WTC11 (cell line): ENCODE data around the gene SLAMF7. TPM values are rescaled to one million over a fixed set of nuclear protein-coding genes. Genes with fewer than 3 reads are reported as not detected.
A peak's percentile ranks its signal among the peaks of the same experiment; 100 is the strongest.

ENCODE experiments used
- ATAC-seq: fragments of 200-7000 bp; cut with Tn5 transposase; 2 replicates; pipeline ENCODE4 v1.10.0; 2021; ENCODE audit warnings: mild to moderate bottlenecking, moderate library complexity
- CTCF ChIA-PET: fragments of 300-600 bp; sonication (Branson Sonifier 250); formaldehyde crosslinking; loops from one replicate; lab custom pipeline; 2021; ENCODE audit warnings: antibody characterized with exemption; lab: Charles Lee
- POLR2A ChIA-PET: fragments of 350-600 bp; sonication (Branson Sonifier 250); formaldehyde crosslinking; loops from one replicate; lab custom pipeline; 2021; ENCODE audit warnings: antibody characterized with exemption; lab: Charles Lee
- DNase-seq: peaks from one replicate; pipeline ENCODE4 v3.0.0; 2021; ENCODE audit warnings: low spot score
- H3K27ac Mint-ChIP-seq: 2 replicates; pipeline ENCODE4 v1.8.0; 2021; ENCODE audit warnings: mixed read lengths
- H3K27me3 Mint-ChIP-seq: 2 replicates; pipeline ENCODE4 v1.8.0; 2021; ENCODE audit warnings: low read depth, mild to moderate bottlenecking, moderate library complexity, mixed read lengths
- H3K36me3 Mint-ChIP-seq: 2 replicates; pipeline ENCODE4 v1.8.0; 2021; ENCODE audit warnings: mixed read lengths
- H3K4me1 Mint-ChIP-seq: 2 replicates; pipeline ENCODE4 v1.8.0; 2022; ENCODE audit warnings: mixed read lengths
- H3K4me3 Mint-ChIP-seq: 2 replicates; pipeline ENCODE4 v1.8.0; 2021; ENCODE audit warnings: mild to moderate bottlenecking, moderate library complexity, mixed read lengths
- H3K9me3 Mint-ChIP-seq: 2 replicates; pipeline ENCODE4 v1.8.0; 2021; ENCODE audit warnings: mixed read lengths
- ATF6 ChIP-seq: sonication (generic); formaldehyde crosslinking; IDR thresholded peaks from 2 replicates; pipeline ENCODE4 v1.8.1; 2023; ENCODE audit warnings: mild to moderate bottlenecking, missing genetic modification reagents
- GRHL2 ChIP-seq: fragments of 250-450 bp; sonication (Bioruptor Pico); IDR thresholded peaks from 2 replicates; pipeline ENCODE4 v1.8.0; 2022; ENCODE audit warnings: mild to moderate bottlenecking, moderate library complexity; ENCODE audit not compliant: insufficient replicate concordance, severe bottlenecking
- NFE2L1 ChIP-seq: sonication (generic); formaldehyde crosslinking; IDR thresholded peaks from 2 replicates; pipeline ENCODE4 v1.8.1; 2023; ENCODE audit warnings: missing genetic modification reagents
- NR2C2 ChIP-seq: sonication (generic); formaldehyde crosslinking; IDR thresholded peaks from 2 replicates; pipeline ENCODE4 v1.8.0; 2022; ENCODE audit warnings: mild to moderate bottlenecking, missing genetic modification reagents
- NR3C1 ChIP-seq: sonication (generic); formaldehyde crosslinking; conservative IDR thresholded peaks from 2 replicates; pipeline ENCODE4 v1.8.1; 2023; ENCODE audit warnings: low read depth, mild to moderate bottlenecking, missing genetic modification reagents
- PREB ChIP-seq: sonication (generic); formaldehyde crosslinking; IDR thresholded peaks from 2 replicates; pipeline ENCODE4 v1.8.1; 2022; ENCODE audit warnings: mild to moderate bottlenecking, missing genetic modification reagents, moderate library complexity, borderline replicate concordance
- TCF7 ChIP-seq: sonication (generic); formaldehyde crosslinking; IDR thresholded peaks from 2 replicates; pipeline ENCODE4 v1.8.0; 2022; ENCODE audit warnings: mild to moderate bottlenecking, low read depth, missing genetic modification reagents, moderate library complexity
- TP53 ChIP-seq: sonication (generic); formaldehyde crosslinking; IDR thresholded peaks from 2 replicates; pipeline ENCODE4 v1.8.1; 2023; ENCODE audit warnings: mild to moderate bottlenecking, missing genetic modification reagents
- total RNA-seq: library from RNA; stranded (reverse); gene quantifications from 3 replicates; pipeline ENCODE4 v1.2.3, GENCODE V29; 2021
- TF ChIP-seq, protein P1 (sequence below): fragments of 200-600 bp; IDR thresholded peaks from 2 replicates; pipeline ENCODE4 v1.8.0; 2022; ENCODE audit warnings: antibody characterized with exemption
- TF ChIP-seq, protein P2 (sequence below): sonication (generic); formaldehyde crosslinking; IDR thresholded peaks from 2 replicates; pipeline ENCODE4 v1.8.1; 2023; ENCODE audit warnings: mild to moderate bottlenecking, missing genetic modification reagents, moderate library complexity
- TF ChIP-seq, protein P3 (sequence below): sonication (generic); formaldehyde crosslinking; IDR thresholded peaks from 2 replicates; pipeline ENCODE4 v1.8.0; 2022; ENCODE audit warnings: mild to moderate bottlenecking, missing genetic modification reagents
- TF ChIP-seq, protein P4 (sequence below): sonication (generic); formaldehyde crosslinking; IDR thresholded peaks from 2 replicates; pipeline ENCODE4 v1.8.1; 2022; ENCODE audit warnings: missing genetic modification reagents, borderline replicate concordance
- TF ChIP-seq, protein P5 (sequence below): fragments of 250-450 bp; sonication (Bioruptor Pico); IDR thresholded peaks from 2 replicates; pipeline ENCODE4 v1.9.0; 2021; ENCODE audit warnings: mild to moderate bottlenecking
- TF ChIP-seq, protein P6 (sequence below): fragments of 250-450 bp; sonication (Bioruptor Pico); IDR thresholded peaks from 2 replicates; pipeline ENCODE4 v1.9.0; 2021; ENCODE audit warnings: moderate library complexity, mild to moderate bottlenecking, inconsistent platforms, borderline replicate concordance

The SLAMF7 gene
- total RNA-seq, 1 experiment from 2014 or later, result 0.15 TPM

GRCh38 chr1:160745551-160745950 lies 6.5 kb downstream of the SLAMF7 start (continued):
- TF ChIP-seq, protein P1, sequence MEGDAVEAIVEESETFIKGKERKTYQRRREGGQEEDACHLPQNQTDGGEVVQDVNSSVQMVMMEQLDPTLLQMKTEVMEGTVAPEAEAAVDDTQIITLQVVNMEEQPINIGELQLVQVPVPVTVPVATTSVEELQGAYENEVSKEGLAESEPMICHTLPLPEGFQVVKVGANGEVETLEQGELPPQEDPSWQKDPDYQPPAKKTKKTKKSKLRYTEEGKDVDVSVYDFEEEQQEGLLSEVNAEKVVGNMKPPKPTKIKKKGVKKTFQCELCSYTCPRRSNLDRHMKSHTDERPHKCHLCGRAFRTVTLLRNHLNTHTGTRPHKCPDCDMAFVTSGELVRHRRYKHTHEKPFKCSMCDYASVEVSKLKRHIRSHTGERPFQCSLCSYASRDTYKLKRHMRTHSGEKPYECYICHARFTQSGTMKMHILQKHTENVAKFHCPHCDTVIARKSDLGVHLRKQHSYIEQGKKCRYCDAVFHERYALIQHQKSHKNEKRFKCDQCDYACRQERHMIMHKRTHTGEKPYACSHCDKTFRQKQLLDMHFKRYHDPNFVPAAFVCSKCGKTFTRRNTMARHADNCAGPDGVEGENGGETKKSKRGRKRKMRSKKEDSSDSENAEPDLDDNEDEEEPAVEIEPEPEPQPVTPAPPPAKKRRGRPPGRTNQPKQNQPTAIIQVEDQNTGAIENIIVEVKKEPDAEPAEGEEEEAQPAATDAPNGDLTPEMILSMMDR, result no peak
- TF ChIP-seq, protein P2, sequence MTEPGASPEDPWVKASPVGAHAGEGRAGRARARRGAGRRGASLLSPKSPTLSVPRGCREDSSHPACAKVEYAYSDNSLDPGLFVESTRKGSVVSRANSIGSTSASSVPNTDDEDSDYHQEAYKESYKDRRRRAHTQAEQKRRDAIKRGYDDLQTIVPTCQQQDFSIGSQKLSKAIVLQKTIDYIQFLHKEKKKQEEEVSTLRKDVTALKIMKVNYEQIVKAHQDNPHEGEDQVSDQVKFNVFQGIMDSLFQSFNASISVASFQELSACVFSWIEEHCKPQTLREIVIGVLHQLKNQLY (CRISPR knock-in tag), result no peak

- H3K27ac Mint-ChIP-seq, result peak overlapping the region; percentile 19; the same call in 1 of the 2 replicates
- no peaks in the 10 kb centered on the region for H3K9me3 Mint-ChIP-seq
- no peaks in the 10 kb centered on the region for H3K36me3 Mint-ChIP-seq
- H3K4me3 Mint-ChIP-seq, result no peak overlapping the region
- H3K27me3 Mint-ChIP-seq, result peaks cover 14% of the 10 kb centered on the region
- POLR2A ChIA-PET, result no interaction called here
- H3K4me1 Mint-ChIP-seq, result peaks cover 31% of the 10 kb centered on the region
- CTCF ChIA-PET, result interaction anchor here (0.7 to 2.7 kb wide), 9 partner anchors 20 to 208 kb away, joined by 3 to 20 read pairs (median 5); partner anchors contain the start of gene ITLN2
- TF ChIP-seq, protein P3, sequence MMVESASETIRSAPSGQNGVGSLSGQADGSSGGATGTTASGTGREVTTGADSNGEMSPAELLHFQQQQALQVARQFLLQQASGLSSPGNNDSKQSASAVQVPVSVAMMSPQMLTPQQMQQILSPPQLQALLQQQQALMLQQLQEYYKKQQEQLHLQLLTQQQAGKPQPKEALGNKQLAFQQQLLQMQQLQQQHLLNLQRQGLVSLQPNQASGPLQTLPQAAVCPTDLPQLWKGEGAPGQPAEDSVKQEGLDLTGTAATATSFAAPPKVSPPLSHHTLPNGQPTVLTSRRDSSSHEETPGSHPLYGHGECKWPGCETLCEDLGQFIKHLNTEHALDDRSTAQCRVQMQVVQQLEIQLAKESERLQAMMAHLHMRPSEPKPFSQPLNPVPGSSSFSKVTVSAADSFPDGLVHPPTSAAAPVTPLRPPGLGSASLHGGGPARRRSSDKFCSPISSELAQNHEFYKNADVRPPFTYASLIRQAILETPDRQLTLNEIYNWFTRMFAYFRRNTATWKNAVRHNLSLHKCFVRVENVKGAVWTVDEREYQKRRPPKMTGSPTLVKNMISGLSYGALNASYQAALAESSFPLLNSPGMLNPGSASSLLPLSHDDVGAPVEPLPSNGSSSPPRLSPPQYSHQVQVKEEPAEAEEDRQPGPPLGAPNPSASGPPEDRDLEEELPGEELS (CRISPR knock-in tag), result no peak
- ATAC-seq, result peak; percentile 77
- no peak for DNase-seq
These were observed 7.9 kb downstream of the SLAMF7 start for GRCh38 chr1:160746836-160747500.

DNA sequence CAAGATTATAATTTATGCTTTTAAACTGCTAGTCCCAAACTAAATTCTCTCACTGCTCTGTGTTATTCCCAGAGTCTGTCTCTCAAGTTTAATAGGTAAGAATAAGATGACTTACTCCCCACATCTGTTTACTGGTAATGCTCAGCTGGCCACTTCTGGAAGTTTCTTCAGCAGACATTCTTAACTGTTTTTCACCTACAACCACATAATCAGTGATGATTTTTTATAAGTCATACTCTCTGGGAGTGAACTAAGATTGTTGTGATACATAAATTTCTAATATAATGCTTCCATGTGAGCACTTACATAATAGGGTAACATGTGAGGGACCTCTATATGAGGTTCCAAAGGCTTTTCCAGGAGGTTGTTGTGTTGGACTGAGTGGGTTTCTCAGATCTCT lies 8.7 kb downstream of the SLAMF7 start:
- ATAC-seq, result no peak
- Mint-ChIP-seq H3K27ac (0 out of 2 replicates have a peak overlapping the region, but pooled peaks have one; percentile 21), H3K4me3 (no peak overlapping the region), H3K36me3 (no peaks in the 10 kb centered on the region), H3K27me3 (peaks cover 16% of the 10 kb centered on the region), H3K4me1 (peaks cover 31% of the 10 kb centered on the region), H3K9me3 (no peaks in the 10 kb centered on the region)
- no peak for DNase-seq
- ChIA-PET POLR2A (interaction anchor here (0.7 kb wide), 1 partner anchor 242 kb away, joined by 4 read pairs; no protein-coding TSS in a partner anchor), CTCF (interaction anchor here (0.9 to 2.7 kb wide), 11 partner anchors 20 to 89 kb away, joined by 3 to 20 read pairs (median 4); no protein-coding TSS in a partner anchor)
- TF ChIP-seq, protein P4, sequence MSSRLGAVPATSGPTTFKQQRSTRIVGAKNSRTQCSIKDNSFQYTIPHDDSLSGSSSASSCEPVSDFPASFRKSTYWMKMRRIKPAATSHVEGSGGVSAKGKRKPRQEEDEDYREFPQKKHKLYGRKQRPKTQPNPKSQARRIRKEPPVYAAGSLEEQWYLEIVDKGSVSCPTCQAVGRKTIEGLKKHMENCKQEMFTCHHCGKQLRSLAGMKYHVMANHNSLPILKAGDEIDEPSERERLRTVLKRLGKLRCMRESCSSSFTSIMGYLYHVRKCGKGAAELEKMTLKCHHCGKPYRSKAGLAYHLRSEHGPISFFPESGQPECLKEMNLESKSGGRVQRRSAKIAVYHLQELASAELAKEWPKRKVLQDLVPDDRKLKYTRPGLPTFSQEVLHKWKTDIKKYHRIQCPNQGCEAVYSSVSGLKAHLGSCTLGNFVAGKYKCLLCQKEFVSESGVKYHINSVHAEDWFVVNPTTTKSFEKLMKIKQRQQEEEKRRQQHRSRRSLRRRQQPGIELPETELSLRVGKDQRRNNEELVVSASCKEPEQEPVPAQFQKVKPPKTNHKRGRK (CRISPR knock-in tag), result no peak
- no peak for TF ChIP-seq NR3C1
- TF ChIP-seq GRHL2 (CRISPR knock-in tag), result no peak
- no peak for TF ChIP-seq ATF6
- TF ChIP-seq, protein P5, sequence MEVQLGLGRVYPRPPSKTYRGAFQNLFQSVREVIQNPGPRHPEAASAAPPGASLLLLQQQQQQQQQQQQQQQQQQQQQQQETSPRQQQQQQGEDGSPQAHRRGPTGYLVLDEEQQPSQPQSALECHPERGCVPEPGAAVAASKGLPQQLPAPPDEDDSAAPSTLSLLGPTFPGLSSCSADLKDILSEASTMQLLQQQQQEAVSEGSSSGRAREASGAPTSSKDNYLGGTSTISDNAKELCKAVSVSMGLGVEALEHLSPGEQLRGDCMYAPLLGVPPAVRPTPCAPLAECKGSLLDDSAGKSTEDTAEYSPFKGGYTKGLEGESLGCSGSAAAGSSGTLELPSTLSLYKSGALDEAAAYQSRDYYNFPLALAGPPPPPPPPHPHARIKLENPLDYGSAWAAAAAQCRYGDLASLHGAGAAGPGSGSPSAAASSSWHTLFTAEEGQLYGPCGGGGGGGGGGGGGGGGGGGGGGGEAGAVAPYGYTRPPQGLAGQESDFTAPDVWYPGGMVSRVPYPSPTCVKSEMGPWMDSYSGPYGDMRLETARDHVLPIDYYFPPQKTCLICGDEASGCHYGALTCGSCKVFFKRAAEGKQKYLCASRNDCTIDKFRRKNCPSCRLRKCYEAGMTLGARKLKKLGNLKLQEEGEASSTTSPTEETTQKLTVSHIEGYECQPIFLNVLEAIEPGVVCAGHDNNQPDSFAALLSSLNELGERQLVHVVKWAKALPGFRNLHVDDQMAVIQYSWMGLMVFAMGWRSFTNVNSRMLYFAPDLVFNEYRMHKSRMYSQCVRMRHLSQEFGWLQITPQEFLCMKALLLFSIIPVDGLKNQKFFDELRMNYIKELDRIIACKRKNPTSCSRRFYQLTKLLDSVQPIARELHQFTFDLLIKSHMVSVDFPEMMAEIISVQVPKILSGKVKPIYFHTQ (CRISPR knock-in tag), result no peak
- no peak for TF ChIP-seq NFE2L1
- TF ChIP-seq PREB (CRISPR knock-in tag), result no peak
- TF ChIP-seq TCF7 (CRISPR knock-in tag), result no peak
- TF ChIP-seq NR2C2 (CRISPR knock-in tag), result no peak
- TF ChIP-seq, protein P6, sequence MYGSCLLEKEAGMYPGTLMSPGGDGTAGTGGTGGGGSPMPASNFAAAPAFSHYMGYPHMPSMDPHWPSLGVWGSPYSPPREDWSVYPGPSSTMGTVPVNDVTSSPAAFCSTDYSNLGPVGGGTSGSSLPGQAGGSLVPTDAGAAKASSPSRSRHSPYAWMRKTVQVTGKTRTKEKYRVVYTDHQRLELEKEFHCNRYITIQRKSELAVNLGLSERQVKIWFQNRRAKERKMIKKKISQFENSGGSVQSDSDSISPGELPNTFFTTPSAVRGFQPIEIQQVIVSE (CRISPR knock-in tag), result no peak
- no peak for TF ChIP-seq TP53 (CRISPR knock-in tag)
